SHP77 (cell line): ENCODE data around the gene MSI2.
"Not testable (repeated sequence)": the region's sequence is repeated elsewhere in the genome, so short reads cannot be mapped to it uniquely, and the experiment has no call there.

Experiments used
- DNase-seq, 2 experiments: peaks; one replicate each; lab custom pipeline; 2025; lab: John Stamatoyannopoulos, UW

The MSI2 gene

GRCh38 chr17:57619061-57619937 lies 363.0 kb downstream of the MSI2 start:
- DNase-seq = no peak

GRCh38 chr17:57620576-57620975 lies 364.3 kb downstream of the MSI2 start:
- DNase-seq = no peak

GRCh38 chr17:57621791-57622190 lies 365.5 kb downstream of the MSI2 start:
- DNase-seq = not testable (repeated sequence)

DNA sequence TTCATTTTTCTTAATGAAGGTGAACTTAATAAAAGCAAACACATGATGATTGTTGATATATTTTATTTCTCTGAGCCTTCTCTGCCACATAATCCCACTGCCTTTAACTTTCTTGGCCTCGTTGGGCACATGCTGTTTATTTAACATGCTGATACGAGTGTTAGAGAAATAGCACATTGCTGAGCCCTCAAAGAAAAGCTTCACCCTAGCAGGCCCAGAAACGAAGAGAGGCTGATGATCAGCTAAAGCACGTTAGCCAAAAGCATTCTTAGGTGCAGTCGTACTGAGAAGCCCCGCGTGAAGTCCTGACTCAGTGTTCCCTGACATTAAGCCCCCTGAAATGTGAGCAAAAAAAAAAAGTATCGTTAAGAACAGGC lies 366.0 kb downstream of the MSI2 start:
- DNase-seq = no peak

- no peak for DNase-seq
Observed at GRCh38 chr17:57622683-57623433, 366.5 kb downstream of the MSI2 start.

DNA sequence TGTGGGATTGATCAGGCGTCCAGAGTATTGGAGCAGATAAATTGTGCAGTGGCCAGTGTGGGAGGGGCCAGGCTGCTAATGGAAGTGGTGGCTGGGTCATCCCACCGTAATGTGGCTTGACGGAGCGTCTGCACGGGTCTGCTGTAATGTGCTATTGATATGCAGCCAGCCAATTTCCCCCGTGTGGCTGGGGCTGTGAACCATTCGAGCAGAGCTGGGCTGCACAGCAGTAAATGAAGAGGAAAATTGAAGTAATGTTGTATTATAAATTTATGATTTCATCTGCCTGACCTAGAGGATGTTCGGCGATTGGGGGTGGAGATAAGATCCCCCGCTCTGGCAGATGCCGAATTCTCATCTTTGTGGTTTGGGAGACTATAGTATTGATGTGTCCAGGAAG lies 367.3 kb downstream of the MSI2 start:
- no peak for DNase-seq

GRCh38 chr17:57624386-57624785 lies 368.1 kb downstream of the MSI2 start:
- no peak for DNase-seq

DNA sequence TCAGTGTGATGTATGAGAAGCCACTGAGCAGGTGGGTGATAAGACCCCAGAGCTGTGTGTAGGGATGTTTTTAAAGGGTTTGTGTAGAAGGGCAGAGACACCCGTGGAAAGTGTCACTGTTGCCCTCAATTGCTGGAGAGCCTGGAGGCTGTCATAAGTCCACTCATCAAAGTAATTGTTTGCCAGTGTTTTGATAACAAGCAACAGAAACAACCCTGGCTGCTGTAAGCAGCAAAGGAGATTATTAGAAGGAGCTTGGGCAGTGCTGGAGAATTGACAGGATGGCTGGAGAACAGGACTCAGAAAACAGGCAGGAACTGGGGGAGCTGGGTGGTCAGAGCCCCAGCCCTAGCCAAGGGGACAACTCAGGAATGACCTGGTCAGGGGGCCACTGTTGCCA lies 369.2 kb downstream of the MSI2 start:
- no peak for DNase-seq

DNA sequence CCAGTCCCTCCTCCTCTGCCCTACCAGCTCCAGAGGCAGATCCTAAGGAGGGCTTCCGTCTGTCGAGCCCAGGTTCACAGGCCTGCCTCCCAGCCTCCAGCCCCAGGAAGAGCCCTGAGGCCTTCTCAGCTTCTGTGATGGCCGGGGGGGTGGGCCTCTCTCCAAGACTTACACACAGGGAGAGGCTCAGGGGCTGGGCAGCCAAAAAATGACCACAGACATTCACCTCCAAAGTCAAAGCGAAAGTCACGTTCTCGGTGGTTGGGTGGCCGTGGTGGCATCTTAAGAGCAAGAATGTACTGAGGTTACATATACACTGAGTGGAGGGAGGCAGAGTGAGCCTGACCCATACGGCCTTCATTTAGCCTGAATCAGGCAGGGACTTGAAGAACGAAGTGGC lies 369.6 kb downstream of the MSI2 start:
- DNase-seq = no peak

GRCh38 chr17:57626520-57627210 lies 370.3 kb downstream of the MSI2 start:
- DNase-seq = no peak

DNA sequence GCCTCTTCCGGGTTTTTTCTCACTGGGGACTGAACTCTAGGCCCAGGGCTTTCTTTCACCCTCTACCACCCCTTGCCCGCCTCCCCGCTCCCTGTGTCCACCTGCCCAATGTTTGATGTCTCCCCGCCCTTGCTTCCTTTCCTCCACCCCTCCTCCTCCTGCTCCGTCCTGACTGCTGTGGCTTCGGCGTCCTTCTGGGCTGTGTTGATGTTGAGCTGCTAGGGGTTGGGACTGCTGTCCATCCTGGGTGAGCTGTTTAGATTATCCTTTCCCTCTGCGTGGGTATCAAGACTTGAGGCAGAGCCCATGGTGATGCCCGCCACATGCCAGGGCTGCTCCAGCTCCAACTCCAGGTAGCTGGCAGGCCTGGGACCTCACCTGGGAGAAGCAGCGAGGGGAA lies 371.3 kb downstream of the MSI2 start:
- no peak for DNase-seq

DNA sequence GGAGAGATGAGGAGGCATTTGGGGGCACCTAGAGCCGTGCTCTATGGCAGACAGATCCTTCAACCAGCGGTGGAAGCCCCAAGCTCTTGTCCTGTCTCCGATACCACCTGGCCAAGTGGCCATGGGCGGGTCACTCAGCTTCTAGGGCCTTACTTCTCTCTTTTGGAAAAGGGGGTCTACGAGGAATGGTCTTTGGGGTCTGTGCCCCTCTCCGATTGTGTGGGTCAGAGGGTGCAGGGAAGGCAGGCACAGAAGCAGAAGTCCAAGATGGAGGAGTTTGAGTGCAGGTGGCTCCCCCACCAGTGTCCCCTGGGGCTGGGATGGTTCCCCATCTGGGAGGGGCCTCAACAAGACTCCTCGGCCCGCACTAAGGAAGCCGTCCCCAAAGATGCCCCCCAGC lies 372.1 kb downstream of the MSI2 start:
- no peak for DNase-seq

DNA sequence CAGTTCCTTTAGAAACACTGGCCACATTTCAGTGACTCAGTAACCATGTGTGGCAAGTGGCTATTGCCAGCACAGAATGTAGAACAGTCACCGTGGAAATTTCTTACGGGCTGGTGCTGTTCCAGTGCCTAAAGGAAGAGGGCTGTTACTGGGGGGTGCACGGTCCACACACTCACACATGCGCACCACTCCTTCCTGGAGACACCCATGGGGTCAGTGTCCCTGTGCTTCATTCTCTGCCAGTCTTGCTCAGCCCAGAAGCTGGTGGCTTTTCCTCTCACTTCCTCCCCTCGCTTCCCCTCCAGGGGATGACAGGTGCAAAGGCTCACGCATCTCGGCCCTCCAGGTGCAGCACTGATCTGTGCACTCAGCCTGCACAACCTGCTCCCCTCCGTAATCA lies 373.1 kb downstream of the MSI2 start:
- no peak for DNase-seq

DNA sequence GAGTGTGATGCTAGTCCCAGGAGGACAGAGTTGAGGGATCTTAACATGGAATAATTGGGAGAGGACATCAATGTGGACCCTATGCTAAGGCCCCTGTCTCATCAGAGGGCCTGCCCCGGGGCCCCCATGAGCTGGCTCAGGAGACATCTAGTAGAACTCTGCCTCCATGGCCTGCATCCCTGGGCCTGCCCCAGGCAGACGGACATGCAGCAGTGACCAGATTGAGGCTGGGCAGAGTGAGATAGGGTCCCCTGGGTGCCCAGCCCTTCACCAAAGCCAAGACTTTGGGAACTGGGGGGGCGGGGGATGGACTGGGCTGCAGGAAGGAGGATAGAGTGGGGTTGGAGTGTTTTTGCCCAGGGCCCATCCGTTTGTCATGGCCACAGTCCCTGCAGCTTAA lies 373.6 kb downstream of the MSI2 start:
- no peak for DNase-seq

GRCh38 chr17:57630736-57631135 lies 374.4 kb downstream of the MSI2 start:
- DNase-seq = no peak

GRCh38 chr17:57631871-57632270 lies 375.5 kb downstream of the MSI2 start:
- DNase-seq = no peak

GRCh38 chr17:57632294-57632693 lies 376.0 kb downstream of the MSI2 start:
- DNase-seq = no peak

GRCh38 chr17:57633236-57633635 lies 376.9 kb downstream of the MSI2 start:
- DNase-seq = no peak

DNA sequence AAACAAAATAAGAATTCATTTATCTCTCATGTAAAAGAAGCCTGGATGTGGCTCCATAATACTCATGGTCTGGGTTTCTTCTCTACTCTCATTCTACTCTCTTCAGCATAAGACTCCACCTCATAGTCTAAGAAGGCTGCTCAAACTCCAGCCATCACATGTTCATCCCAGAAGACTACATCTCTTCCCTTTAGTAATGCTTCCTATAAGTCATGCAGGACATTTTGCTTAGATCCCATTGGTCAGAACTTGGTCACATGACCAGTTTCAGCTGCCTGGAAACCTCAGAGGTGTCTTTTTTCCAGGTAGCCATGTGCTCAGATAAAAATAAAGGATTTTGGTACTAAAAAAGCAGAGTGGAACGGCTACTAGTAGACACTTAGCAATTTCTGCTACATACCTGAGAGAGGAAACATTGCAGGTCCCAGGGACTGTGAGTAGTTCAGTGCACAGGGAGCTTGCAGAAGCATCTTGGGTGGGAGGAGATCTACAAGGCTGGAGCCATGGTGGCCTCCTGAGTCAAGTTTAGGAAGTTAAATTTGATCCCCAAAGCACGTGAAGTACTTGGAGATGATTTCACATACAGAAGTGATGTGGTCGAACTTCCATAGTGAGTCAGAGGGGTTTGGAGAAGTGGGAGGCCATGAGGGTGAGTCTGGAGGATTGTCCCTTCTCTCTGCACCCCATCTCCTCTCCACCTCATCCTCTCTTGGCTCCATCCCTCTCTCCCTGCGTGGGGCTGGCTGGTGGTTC lies 378.6 kb downstream of the MSI2 start:
- no peak for DNase-seq

- no peak for DNase-seq
Observed at GRCh38 chr17:57636274-57636673, 380.0 kb downstream of the MSI2 start.

DNA sequence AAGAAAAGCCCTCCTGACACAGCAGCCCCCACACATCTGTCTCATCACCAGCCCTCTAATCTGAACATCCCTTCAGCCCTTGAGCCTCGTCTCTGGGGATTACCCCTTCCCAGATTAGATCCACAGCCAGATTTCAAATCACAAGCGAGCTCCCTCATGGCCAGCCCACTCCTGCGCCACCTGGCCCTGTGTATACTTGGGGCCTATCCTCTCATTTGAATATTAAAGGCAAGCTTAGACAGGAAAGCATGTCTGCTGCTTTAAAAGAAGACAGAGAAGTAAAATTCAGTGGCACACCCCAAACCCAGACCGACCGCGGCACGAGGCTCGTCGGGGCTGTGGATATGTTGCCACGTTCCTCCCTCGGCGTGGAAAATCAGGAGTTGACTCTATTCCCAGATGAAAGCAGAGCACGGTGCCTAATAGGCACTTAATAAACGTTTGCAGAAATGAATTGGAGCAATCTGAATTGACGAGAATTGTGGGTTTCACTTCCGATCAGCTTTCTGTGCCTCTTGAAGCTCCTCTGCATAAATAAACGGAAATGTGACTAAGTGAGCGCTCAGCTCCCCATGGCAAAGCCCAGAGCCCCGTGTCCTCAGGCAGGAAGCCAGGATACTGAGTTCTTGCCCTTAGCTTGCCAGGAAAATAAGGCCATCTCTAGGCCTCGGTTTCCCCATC lies 380.8 kb downstream of the MSI2 start:
- no peak for DNase-seq

DNA sequence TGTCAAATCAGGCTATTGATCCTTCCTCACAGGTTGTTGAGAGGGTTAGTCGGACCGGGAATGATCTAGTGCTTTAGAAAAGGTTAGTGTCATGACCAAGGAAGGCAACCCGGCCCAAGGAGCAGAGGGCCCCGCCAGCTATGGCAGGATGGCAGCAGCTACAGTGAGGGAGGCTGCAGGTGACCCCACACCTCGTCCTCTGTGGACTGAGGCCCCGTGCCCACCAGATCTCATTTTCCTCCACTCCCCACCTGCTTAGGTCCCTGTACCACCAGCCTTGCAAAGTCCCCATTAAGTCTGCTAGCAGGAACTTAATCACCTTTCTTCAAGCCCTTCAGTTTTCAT lies 381.3 kb downstream of the MSI2 start:
- DNase-seq = no peak
